H1 (cell line): ENCODE data around the gene IL21R. TPM values are rescaled to one million over a fixed set of nuclear protein-coding genes. Genes with fewer than 3 reads are reported as not detected.

ENCODE experiments used
- CTCF ChIA-PET: fragments of 300-600 bp; sonication (Branson Sonifier 250); formaldehyde crosslinking; loops from one replicate; lab custom pipeline; 2021; ENCODE audit not compliant: partially characterized antibody; lab: Charles Lee
- POLR2A ChIA-PET: fragments of 300-600 bp; sonication (Branson Sonifier 250); formaldehyde crosslinking; loops from one replicate; lab custom pipeline; 2021; ENCODE audit warnings: inconsistent platforms; ENCODE audit not compliant: partially characterized antibody; lab: Charles Lee
- DNase-seq, 2 experiments: peaks; one replicate each; pipeline versions ENCODE4 v3.0.0 to v3.0.0-alpha.2; 2010 to 2022; ENCODE audit warnings: low spot score in 2 of 2, low read depth in 1 of 2, mixed read lengths in 1 of 2
- FAIRE-seq: peaks from 2 replicates; lab custom pipeline; 2011; peaks lifted over from hg19 to GRCh38; lab: Jason Lieb, UNC
- H2AFZ ChIP-seq: 2 replicates; pipeline ENCODE4 v1.8.1; 2012; ENCODE audit warnings: low read length, inconsistent platforms
- H2AK5ac ChIP-seq: 2 replicates; pipeline ENCODE4 v1.6.1; 2013; ENCODE audit warnings: low read depth, low read length
- H2BK120ac ChIP-seq: replicated peaks from 2 replicates; pipeline ENCODE3; 2013; ENCODE audit warnings: low read depth, low read length, inconsistent platforms
- H2BK12ac ChIP-seq: 2 replicates; pipeline ENCODE4 v1.6.1; 2013; ENCODE audit warnings: low read depth, low read length
- H2BK15ac ChIP-seq: 2 replicates; pipeline ENCODE4 v1.6.1; 2013; ENCODE audit warnings: low read length
- H2BK20ac ChIP-seq: 2 replicates; pipeline ENCODE4 v1.6.1; 2013; ENCODE audit warnings: low read length
- H2BK5ac ChIP-seq: 2 replicates; pipeline ENCODE4 v1.6.1; 2013; ENCODE audit warnings: low read depth, low read length
- H3K14ac ChIP-seq: 2 replicates; pipeline ENCODE4 v1.6.1; 2013; ENCODE audit warnings: inconsistent platforms; ENCODE audit not compliant: insufficient read length
- H3K18ac ChIP-seq: 2 replicates; pipeline ENCODE4 v1.6.1; 2013; ENCODE audit warnings: low read length; ENCODE audit errors: extremely low read depth
- H3K23ac ChIP-seq: 2 replicates; pipeline ENCODE4 v1.6.1; 2013; ENCODE audit warnings: inconsistent platforms; ENCODE audit not compliant: insufficient read length
- H3K23me2 ChIP-seq: 2 replicates; pipeline ENCODE4 v1.6.1; 2013; ENCODE audit warnings: low read depth, low read length
- H3K27ac ChIP-seq: 2 replicates; pipeline ENCODE4 v1.6.1; 2011; ENCODE audit warnings: low read depth, low read length, inconsistent platforms
- H3K27me3 ChIP-seq, 4 experiments: replicated peaks in 1 of 4; 1 replicate in 1 of 4; 2 replicates in 3 of 4; pipeline versions ENCODE4 v1.6.1 to v1.8.1; 2011 to 2013; ENCODE audit warnings: low read length in 3 of 4, mild to moderate bottlenecking in 3 of 4, inconsistent platforms in 2 of 4, mixed read lengths in 2 of 4, moderate library complexity in 1 of 4; ENCODE audit not compliant: control insufficient read depth in 3 of 4, insufficient read depth in 3 of 4; ENCODE audit errors: extremely low read depth in 1 of 4
- H3K36me3 ChIP-seq, 4 experiments: 2 replicates each; pipeline versions ENCODE4 v1.6.1 to v1.8.1; 2011 to 2013; ENCODE audit warnings: mild to moderate bottlenecking in 4 of 4, low read length in 3 of 4, moderate library complexity in 2 of 4, control low read depth in 1 of 4, inconsistent platforms in 1 of 4; ENCODE audit not compliant: insufficient read depth in 4 of 4, control insufficient read depth in 2 of 4
- H3K4ac ChIP-seq: replicated peaks from 2 replicates; pipeline ENCODE3; 2013; ENCODE audit warnings: low read length, low read depth, mixed read lengths, inconsistent platforms; ENCODE audit not compliant: insufficient read length
- H3K4me1 ChIP-seq, 4 experiments: replicated peaks in 1 of 4; 1 replicate in 1 of 4; 2 replicates in 3 of 4; pipeline versions ENCODE4 v1.6.1 to v1.8.1; 2011 to 2013; ENCODE audit warnings: low read length in 3 of 4, inconsistent platforms in 2 of 4, mixed read lengths in 1 of 4; ENCODE audit not compliant: insufficient read depth in 4 of 4, control insufficient read depth in 3 of 4
- H3K4me2 ChIP-seq, 2 experiments: 2 replicates each; pipeline versions ENCODE4 v1.6.1 to v1.8.1; 2011 to 2013; ENCODE audit warnings: low read depth in 2 of 2, low read length in 2 of 2, control low read depth in 1 of 2, inconsistent platforms in 1 of 2, mild to moderate bottlenecking in 1 of 2; ENCODE audit not compliant: insufficient read depth in 1 of 2
- H3K4me3 ChIP-seq, 4 experiments: fragments of 200-600, 300-600 bp in 1 of 4; sonication (generic), shearing (Covaris generic), sonication (Bioruptor Twin) in 1 of 4; 2 replicates each; pipeline versions ENCODE4 v1.5.1 to v1.8.1; 2011 to 2016; ENCODE audit warnings: low read length in 4 of 4, low read depth in 3 of 4, control low read depth in 2 of 4, inconsistent platforms in 2 of 4, mild to moderate bottlenecking in 2 of 4, mixed read lengths in 1 of 4, moderate library complexity in 1 of 4; ENCODE audit not compliant: insufficient read depth in 2 of 4; ENCODE audit errors: extremely low read depth in 1 of 4
- H3K56ac ChIP-seq: replicated peaks from 2 replicates; pipeline ENCODE3; 2013; ENCODE audit warnings: low read depth, mild to moderate bottlenecking, mixed read lengths, low read length, inconsistent platforms; ENCODE audit not compliant: insufficient read length
- H3K79me1 ChIP-seq: 2 replicates; pipeline ENCODE4 v1.6.1; 2013; ENCODE audit warnings: low read depth, low read length, control low read depth
- H3K79me2 ChIP-seq, 2 experiments: 2 replicates each; pipeline versions ENCODE4 v1.6.1 to v1.8.1; 2012 to 2013; ENCODE audit warnings: low read length in 2 of 2, mild to moderate bottlenecking in 2 of 2, inconsistent platforms in 1 of 2; ENCODE audit not compliant: insufficient read depth in 2 of 2, control insufficient read depth in 1 of 2
- H3K9ac ChIP-seq, 4 experiments: replicated peaks in 1 of 4; 1 replicate in 1 of 4; 2 replicates in 3 of 4; pipeline versions ENCODE4 v1.6.1 to v1.8.1; 2011 to 2013; ENCODE audit warnings: low read depth in 3 of 4, low read length in 3 of 4, control low read depth in 2 of 4, mild to moderate bottlenecking in 2 of 4, moderate library complexity in 2 of 4, inconsistent platforms in 1 of 4; ENCODE audit errors: extremely low read depth in 1 of 4
- H3K9me3 ChIP-seq, 2 experiments: 2 replicates each; pipeline versions ENCODE4 v1.6.1 to v1.8.1; 2012 to 2013; ENCODE audit warnings: mild to moderate bottlenecking in 2 of 2, moderate library complexity in 2 of 2, control low read depth in 1 of 2, inconsistent platforms in 1 of 2, low read depth in 1 of 2, low read length in 1 of 2, mixed read lengths in 1 of 2; ENCODE audit not compliant: insufficient read depth in 2 of 2
- H4K20me1 ChIP-seq, 2 experiments: replicated peaks in 1 of 2; 2 replicates each; pipeline versions ENCODE3 to v1.8.1; 2011 to 2013; ENCODE audit warnings: inconsistent platforms in 2 of 2, low read length in 2 of 2, mild to moderate bottlenecking in 1 of 2; ENCODE audit not compliant: insufficient read depth in 2 of 2, control insufficient read depth in 1 of 2
- H4K5ac ChIP-seq: 2 replicates; pipeline ENCODE4 v1.6.1; 2013; ENCODE audit warnings: low read length, low read depth, mixed read lengths, inconsistent platforms; ENCODE audit not compliant: insufficient read length
- H4K8ac ChIP-seq: 2 replicates; pipeline ENCODE4 v1.8.0; 2013; ENCODE audit warnings: mild to moderate bottlenecking, moderate library complexity, low read length, inconsistent platforms; ENCODE audit not compliant: insufficient read depth; ENCODE audit errors: extremely low read depth
- H4K91ac ChIP-seq: replicated peaks from 2 replicates; pipeline ENCODE3; 2013; ENCODE audit warnings: low read length, mixed read lengths, inconsistent platforms; ENCODE audit not compliant: insufficient read length
- ASH2L ChIP-seq: fragments of 200-600, 300-600 bp; sonication (generic); IDR thresholded peaks from one replicate; pipeline ENCODE4 v1.7.1; 2017; ENCODE audit warnings: low read length
- BACH1 ChIP-seq: IDR thresholded peaks from 2 replicates; pipeline ENCODE4 v1.6.1; 2012; ENCODE audit warnings: low read length, improper control_type of control experiment
- BCL11A ChIP-seq, 2 experiments: IDR thresholded peaks; one replicate each; pipeline ENCODE4 v1.6.1; 2011; ENCODE audit warnings: low read depth in 2 of 2, low read length in 2 of 2, mild to moderate bottlenecking in 2 of 2
- CHD1 ChIP-seq: IDR thresholded peaks from 2 replicates; pipeline ENCODE4 v1.6.1; 2012; ENCODE audit warnings: low read depth, low read length, improper control_type of control experiment
- HDAC6 ChIP-seq: IDR thresholded peaks from one replicate; pipeline ENCODE4 v1.7.1; 2012; ENCODE audit warnings: low read depth, mild to moderate bottlenecking, inconsistent platforms, low read length, moderate library complexity
- KDM1A ChIP-seq: fragments of 200-600, 300-600 bp; sonication (generic); IDR thresholded peaks from 2 replicates; pipeline ENCODE4 v1.7.1; 2016; ENCODE audit warnings: mild to moderate bottlenecking, low read length, borderline replicate concordance
- KDM4A ChIP-seq: IDR thresholded peaks from one replicate; pipeline ENCODE4 v1.7.1; 2012; ENCODE audit warnings: low read depth, mild to moderate bottlenecking, moderate library complexity, low read length, inconsistent platforms; ENCODE audit not compliant: severe bottlenecking
- KDM5A ChIP-seq: fragments of 200-600 bp; IDR thresholded peaks from 2 replicates; pipeline ENCODE4 v1.7.1; 2012; ENCODE audit warnings: mild to moderate bottlenecking, low read length, inconsistent platforms, mixed read lengths
- NRF1 ChIP-seq: IDR thresholded peaks from 2 replicates; pipeline ENCODE4 v1.6.1; 2011; ENCODE audit warnings: mild to moderate bottlenecking, low read depth, low read length, improper control_type of control experiment
- SIX5 ChIP-seq: IDR thresholded peaks from 2 replicates; pipeline ENCODE4 v1.6.1; 2011; ENCODE audit warnings: mild to moderate bottlenecking, low read depth, low read length
- SP1 ChIP-seq: IDR thresholded peaks from 2 replicates; pipeline ENCODE4 v1.6.1; 2011; ENCODE audit warnings: low read depth, low read length
- SP2 ChIP-seq: IDR thresholded peaks from 2 replicates; pipeline ENCODE4 v1.6.1; 2012; ENCODE audit warnings: mild to moderate bottlenecking, low read length, inconsistent platforms
- SP4 ChIP-seq: IDR thresholded peaks from 2 replicates; pipeline ENCODE4 v1.6.1; 2012; ENCODE audit warnings: low read length, inconsistent platforms
- TBP ChIP-seq: IDR thresholded peaks from 2 replicates; pipeline ENCODE4 v1.6.1; 2011; ENCODE audit warnings: low read depth, low read length, improper control_type of control experiment
- TEAD4 ChIP-seq: IDR thresholded peaks from 2 replicates; pipeline ENCODE4 v1.6.1; 2012; ENCODE audit warnings: low read depth, low read length, inconsistent platforms, mixed read lengths
- WGBS, 2 experiments: shearing (Covaris generic) in 1 of 2; methylation state at CpG; one replicate each; pipeline versions ENCODE4 v1.1.6 to v1.1.7; 2013 to 2015; ENCODE audit warnings: low lambda C conversion rate in 2 of 2, mixed read lengths in 2 of 2, inconsistent platforms in 1 of 2, low coverage in 1 of 2, missing lambda C conversion rate in 1 of 2; ENCODE audit not compliant: insufficient replicate concordance in 2 of 2, insufficient coverage in 1 of 2, insufficient read length in 1 of 2; ENCODE audit errors: extremely low coverage in 1 of 2, missing lambda C conversion rate in 1 of 2; 5-methylcytosine and 5-hydroxymethylcytosine counted together
- polyA plus RNA-seq, 7 experiments: library from polyadenylated mRNA; depleted of rRNA in 3 of 7; stranded (reverse) in 5 of 7; unstranded in 2 of 7; fragments of >200 nt in 5 of 7; fragments of 200-250 nt in 2 of 7; gene quantifications; 1 replicate in 5 of 7; 2 replicates in 1 of 7; 4 replicates in 1 of 7; pipeline versions ENCODE4 v1.2.1 to v1.2.3, GENCODE V29; 2011 to 2013; ENCODE audit warnings: missing spikeins in 2 of 7, mixed read lengths in 2 of 7
- total RNA-seq: library from RNA; stranded (reverse); fragmentation: NEBNext Ultra II Directional; extraction: Animal tissue kit (Norgen Biotek cat#: 25700); gene quantifications from 2 replicates; pipeline ENCODE4 v1.2.1, GENCODE V29; 2021

Gene IL21R
- total and polyA plus RNA-seq, 2 of the 8 experiments (the other 6 are each of a cell fraction or from before 2014, with no cell fraction given), result 0.34 to 0.70 TPM

GRCh38 chr16:27470567-27471431 is 68.8 kb downstream of the IL21R start:
- Histone ChIP-seq H2BK5ac (no peak overlapping the region), H2BK20ac (no peak overlapping the region), H2BK15ac (no peak overlapping the region), H3K4ac (no peak overlapping the region), H4K91ac (no peak overlapping the region), H3K79me2 (no peaks in the 10 kb centered on the region), H3K27ac (no peak overlapping the region), H4K8ac (no peak overlapping the region), H3K4me3 (no peak overlapping the region), H3K18ac (no peak overlapping the region), H3K4me1 (no peaks in the 10 kb centered on the region), H3K27me3 (no peaks in the 10 kb centered on the region), H3K9ac (no peak overlapping the region), H3K23ac (no peak overlapping the region), H4K20me1 (peaks cover 0 to 6% of the 10 kb centered on the region in 2 experiments), H3K4me2 (no peak overlapping the region), H3K9me3 (no peaks in the 10 kb centered on the region), H3K79me1 (no peaks in the 10 kb centered on the region), H3K56ac (no peak overlapping the region), H2BK120ac (no peak overlapping the region), H3K36me3 (peaks cover 36 to 74% (median 71%) of the 10 kb centered on the region in 4 experiments), H2AK5ac (no peak overlapping the region), H2AFZ (no peak overlapping the region), H3K23me2 (no peaks in the 10 kb centered on the region), H3K14ac (no peak overlapping the region), H4K5ac (no peak overlapping the region), H2BK12ac (no peak overlapping the region)
- WGBS, 2 experiments, result 92% methylated on average over 26 of the region's 28 CpGs; no CpG with 5 or more reads in 1 of the 2 experiments
- DNase-seq (no peak), FAIRE-seq (no peak)
- POLR2A ChIA-PET, result no interaction called here
- CTCF ChIA-PET, result interaction anchor here (0.6 to 0.7 kb wide), 2 partner anchors 8 to 19 kb away, joined by 3 read pairs; no protein-coding TSS in a partner anchor
- TF ChIP-seq KDM1A (no peak), TBP (no peak), TEAD4 (no peak), NRF1 (no peak), SP1 (no peak), KDM5A (no peak), BCL11A (IDR thresholded peaks at IDR 0.05; ENCODE audit: low read depth in 2 of 2, low read length in 2 of 2) (no peak), KDM4A (no peak), SIX5 (no peak), BACH1 (no peak), SP4 (no peak), CHD1 (no peak), ASH2L (no peak), HDAC6 (no peak), SP2 (no peak)
